Activated T-helper 1 cell treated with anti-CD3 and anti-CD28 coated beads, Interleukin-12 subunit alpha, Interleukin-12 subunit beta, Interleukin-2, Interleukin-4 antibody, amounts not matched to agents 30 ng/mL and 10 ng/mL and 1 ng/mL, durations not matched to agents 14 hours and 24 hours and 36 hours (primary cell): Measurements from ENCODE around the gene INSYN2B. TPM values are rescaled to one million over a fixed set of nuclear protein-coding genes. Genes with fewer than 3 reads are reported as not detected.

Source experiments
- DNase-seq: peaks from one replicate; pipeline ENCODE4 v3.0.0; 2021; ENCODE audit warnings: low spot score
- H3K27ac Mint-ChIP-seq: one replicate; pipeline ENCODE4 v1.8.0; 2021; ENCODE audit warnings: mild to moderate bottlenecking, mixed read lengths
- H3K27me3 Mint-ChIP-seq: one replicate; pipeline ENCODE4 v1.8.0; 2022; ENCODE audit warnings: mild to moderate bottlenecking, moderate library complexity, mixed read lengths; ENCODE audit not compliant: insufficient read depth
- H3K36me3 Mint-ChIP-seq: one replicate; pipeline ENCODE4 v1.8.0; 2021; ENCODE audit warnings: low read depth, mixed read lengths
- H3K4me1 Mint-ChIP-seq: one replicate; pipeline ENCODE4 v1.8.0; 2021; ENCODE audit warnings: low read depth, mixed read lengths
- H3K4me3 Mint-ChIP-seq: one replicate; pipeline ENCODE4 v1.8.0; 2021; ENCODE audit warnings: mild to moderate bottlenecking, moderate library complexity, mixed read lengths
- H3K9me3 Mint-ChIP-seq: one replicate; pipeline ENCODE4 v1.8.0; 2021; ENCODE audit warnings: mixed read lengths
- intact Hi-C: fragments of 100-400 bp; cut with micrococcal nuclease; formaldehyde crosslinking; loops from one replicate; pipeline ENCODE4 v1.15.1; 2024
- total RNA-seq: library from RNA; stranded (reverse); gene quantifications from 2 replicates; pipeline ENCODE4 v1.2.3, GENCODE V29; 2022

Gene INSYN2B
- total RNA-seq, 1 donor from 2014 or later: not detected

- H3K9me3 Mint-ChIP-seq: no peaks in the 10 kb centered on the region
- no peaks in the 10 kb centered on the region for H3K27me3 Mint-ChIP-seq
- peaks cover 7% of the 10 kb centered on the region for H3K36me3 Mint-ChIP-seq
- intact Hi-C loops: no loop called here
- no peak for DNase-seq
- peaks cover 12% of the 10 kb centered on the region for H3K4me1 Mint-ChIP-seq
- H3K27ac Mint-ChIP-seq: no peak overlapping the region
- H3K4me3 Mint-ChIP-seq: no peak overlapping the region
These were observed 38.1 kb downstream of the INSYN2B start for GRCh38 chr5:169942181-169942580.

DNA sequence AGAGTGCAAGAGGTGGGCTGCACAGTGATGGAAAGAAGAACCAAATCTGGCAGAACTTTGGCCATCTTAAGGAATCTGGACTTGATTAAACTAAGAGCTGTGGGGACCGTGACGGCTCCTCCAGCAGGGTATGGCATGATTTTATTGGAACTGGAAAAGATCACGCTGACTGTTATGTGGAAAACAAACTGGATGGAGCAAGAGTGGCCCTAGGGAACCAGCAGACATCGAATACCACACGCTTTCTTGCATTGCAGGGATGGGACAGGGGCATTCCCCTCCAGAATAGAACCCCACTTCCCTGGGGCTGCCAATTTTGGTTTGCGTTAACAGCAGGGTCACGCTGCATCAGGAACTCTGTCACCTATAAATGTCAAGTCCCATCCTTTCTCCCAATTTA is 38.8 kb downstream of the INSYN2B start:
- intact Hi-C loops: no loop called here
- Mint-ChIP-seq H3K9me3 (no peaks in the 10 kb centered on the region), H3K4me3 (no peak overlapping the region)

DNA sequence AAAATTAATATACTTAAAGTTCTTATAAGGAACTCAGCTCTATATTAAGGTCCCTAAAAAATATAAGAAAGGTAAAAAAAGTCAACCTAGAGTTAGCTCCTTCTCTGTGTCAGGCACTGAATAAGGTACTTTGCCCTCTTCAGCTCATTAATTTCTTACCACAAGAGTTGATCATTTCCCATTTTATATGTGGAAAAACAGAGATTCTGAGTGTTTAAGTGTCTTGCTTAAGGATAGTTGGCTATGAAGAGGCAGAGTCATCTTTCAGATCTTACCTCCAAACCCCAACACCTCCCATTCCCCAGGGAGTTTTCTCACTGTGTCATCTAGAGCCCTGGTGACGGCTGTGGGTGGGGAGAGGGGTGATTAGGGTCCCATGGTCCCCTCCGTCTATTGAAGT is 40.6 kb downstream of the INSYN2B start:
- no peaks in the 10 kb centered on the region for H3K27me3 Mint-ChIP-seq
- intact Hi-C loops: no loop called here
- H3K4me3 Mint-ChIP-seq: no peak overlapping the region
- H3K27ac Mint-ChIP-seq: no peak overlapping the region
- no peaks in the 10 kb centered on the region for H3K9me3 Mint-ChIP-seq
- no peak for DNase-seq
- peaks cover 13% of the 10 kb centered on the region for H3K36me3 Mint-ChIP-seq
- H3K4me1 Mint-ChIP-seq: peaks cover 16% of the 10 kb centered on the region

More for the DNA sequence above, 38.8 kb downstream of the INSYN2B start:
- Mint-ChIP-seq H3K4me1 (peaks cover 12% of the 10 kb centered on the region), H3K27me3 (no peaks in the 10 kb centered on the region), H3K27ac (no peak overlapping the region), H3K36me3 (peaks cover 7% of the 10 kb centered on the region)
- DNase-seq: no peak

DNA sequence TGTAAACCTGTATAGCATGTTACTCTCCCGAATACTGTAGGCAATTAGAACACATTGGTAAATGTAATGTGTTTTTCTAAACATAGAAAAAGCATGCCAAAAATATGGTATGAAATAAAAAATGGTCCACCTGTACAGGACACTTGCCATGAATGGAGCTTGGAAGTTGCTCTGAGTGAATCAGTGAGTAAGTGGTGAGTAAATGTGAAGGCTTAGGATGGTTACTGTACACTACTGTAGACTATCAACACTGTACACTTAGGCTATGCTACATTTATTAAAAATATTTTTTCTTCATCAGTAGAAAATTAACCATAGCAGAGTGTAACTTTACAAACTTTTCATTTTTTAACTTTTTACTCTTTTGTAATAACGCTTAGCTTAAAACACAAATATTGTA is 41.9 kb downstream of the INSYN2B start:
- Mint-ChIP-seq H3K4me1 (peaks cover 22% of the 10 kb centered on the region), H3K9me3 (no peaks in the 10 kb centered on the region), H3K36me3 (peaks cover 15% of the 10 kb centered on the region), H3K27ac (no peak overlapping the region), H3K27me3 (no peaks in the 10 kb centered on the region), H3K4me3 (no peak overlapping the region)
- no peak for DNase-seq
- intact Hi-C loops: no loop called here

- intact Hi-C loops: no loop called here
- Mint-ChIP-seq H3K9me3 (no peaks in the 10 kb centered on the region), H3K27ac (no peak overlapping the region), H3K36me3 (peaks cover 17% of the 10 kb centered on the region), H3K4me1 (peaks cover 17% of the 10 kb centered on the region), H3K4me3 (no peak overlapping the region), H3K27me3 (no peaks in the 10 kb centered on the region)
- no peak for DNase-seq
These were observed 44.5 kb downstream of the INSYN2B start for GRCh38 chr5:169935762-169936161.

GRCh38 chr5:169934990-169935389 is 45.3 kb downstream of the INSYN2B start:
- Mint-ChIP-seq H3K27me3 (no peaks in the 10 kb centered on the region), H3K9me3 (no peaks in the 10 kb centered on the region), H3K36me3 (peaks cover 17% of the 10 kb centered on the region), H3K4me3 (no peak overlapping the region), H3K27ac (no peak overlapping the region), H3K4me1 (peaks cover 17% of the 10 kb centered on the region)
- no peak for DNase-seq
- intact Hi-C loops: no loop called here

- intact Hi-C loops: no loop called here
- Mint-ChIP-seq H3K4me1 (peaks cover 17% of the 10 kb centered on the region), H3K27me3 (no peaks in the 10 kb centered on the region), H3K9me3 (no peaks in the 10 kb centered on the region), H3K4me3 (no peak overlapping the region), H3K36me3 (peaks cover 21% of the 10 kb centered on the region), H3K27ac (no peak overlapping the region)
- no peak for DNase-seq
These were observed 46.7 kb downstream of the INSYN2B start for GRCh38 chr5:169933616-169934015.

GRCh38 chr5:169933127-169933526 is 47.2 kb downstream of the INSYN2B start:
- Mint-ChIP-seq H3K27me3 (no peaks in the 10 kb centered on the region), H3K36me3 (peaks cover 19% of the 10 kb centered on the region), H3K4me1 (peaks cover 17% of the 10 kb centered on the region), H3K9me3 (no peaks in the 10 kb centered on the region), H3K27ac (no peak overlapping the region), H3K4me3 (no peak overlapping the region)
- no peak for DNase-seq
- intact Hi-C loops: no loop called here

DNA sequence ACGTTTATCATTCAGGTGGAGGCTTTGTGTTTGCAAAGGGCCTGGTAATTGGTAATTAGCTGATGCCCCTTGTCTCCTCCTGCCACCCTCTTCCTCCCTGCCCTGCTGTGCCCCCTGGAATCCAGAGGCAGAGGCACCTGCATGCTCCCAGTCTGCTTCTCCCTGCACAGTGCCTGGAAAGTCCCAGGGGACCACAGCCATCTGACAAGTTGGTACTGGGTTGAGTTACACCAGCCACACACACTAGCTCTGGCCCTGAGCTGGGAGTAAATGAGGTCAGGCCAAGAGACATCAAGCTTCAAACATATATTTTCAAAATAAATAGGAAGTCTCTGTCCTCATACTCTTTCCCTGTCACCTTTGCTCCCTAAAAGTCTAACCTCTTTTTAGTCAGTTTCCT is 56.3 kb downstream of the INSYN2B start:
- DNase-seq: no peak
- H3K27ac Mint-ChIP-seq: no peak overlapping the region

GRCh38 chr5:169922474-169922873 is 57.8 kb downstream of the INSYN2B start:
- intact Hi-C loops: no loop called here
- no peak overlapping the region for H3K27ac Mint-ChIP-seq
- H3K4me3 Mint-ChIP-seq: no peak overlapping the region
- peaks cover 12% of the 10 kb centered on the region for H3K36me3 Mint-ChIP-seq
- peaks cover 18% of the 10 kb centered on the region for H3K4me1 Mint-ChIP-seq
- no peaks in the 10 kb centered on the region for H3K9me3 Mint-ChIP-seq
- DNase-seq: no peak
- H3K27me3 Mint-ChIP-seq: no peaks in the 10 kb centered on the region

More for the DNA sequence above, 56.3 kb downstream of the INSYN2B start:
- Mint-ChIP-seq H3K9me3 (no peaks in the 10 kb centered on the region), H3K4me1 (peaks cover 18% of the 10 kb centered on the region), H3K36me3 (peaks cover 15% of the 10 kb centered on the region), H3K4me3 (no peak overlapping the region), H3K27me3 (no peaks in the 10 kb centered on the region)
- intact Hi-C loops: no loop called here

- no peaks in the 10 kb centered on the region for H3K27me3 Mint-ChIP-seq
- H3K9me3 Mint-ChIP-seq: no peaks in the 10 kb centered on the region
- no peak for DNase-seq
- H3K36me3 Mint-ChIP-seq: peaks cover 12% of the 10 kb centered on the region
- intact Hi-C loops: no loop called here
- no peak overlapping the region for H3K4me3 Mint-ChIP-seq
- peaks cover 18% of the 10 kb centered on the region for H3K4me1 Mint-ChIP-seq
- H3K27ac Mint-ChIP-seq: no peak overlapping the region
These were observed 58.3 kb downstream of the INSYN2B start for GRCh38 chr5:169921949-169922348.

- H3K27me3 Mint-ChIP-seq: no peaks in the 10 kb centered on the region
- no peak for DNase-seq
- intact Hi-C loops: no loop called here
- no peak overlapping the region for H3K4me3 Mint-ChIP-seq
- no peaks in the 10 kb centered on the region for H3K9me3 Mint-ChIP-seq
- no peak overlapping the region for H3K27ac Mint-ChIP-seq
- H3K4me1 Mint-ChIP-seq: peaks cover 18% of the 10 kb centered on the region
- peaks cover 10% of the 10 kb centered on the region for H3K36me3 Mint-ChIP-seq
These were observed 58.9 kb downstream of the INSYN2B start for GRCh38 chr5:169921384-169921783.

GRCh38 chr5:169920474-169920873 is 59.8 kb downstream of the INSYN2B start:
- H3K27ac Mint-ChIP-seq: no peak overlapping the region
- peaks cover 18% of the 10 kb centered on the region for H3K4me1 Mint-ChIP-seq
- H3K36me3 Mint-ChIP-seq: peaks cover 13% of the 10 kb centered on the region
- H3K4me3 Mint-ChIP-seq: no peak overlapping the region
- DNase-seq: no peak
- H3K27me3 Mint-ChIP-seq: no peaks in the 10 kb centered on the region
- H3K9me3 Mint-ChIP-seq: no peaks in the 10 kb centered on the region
- intact Hi-C loops: no loop called here

DNA sequence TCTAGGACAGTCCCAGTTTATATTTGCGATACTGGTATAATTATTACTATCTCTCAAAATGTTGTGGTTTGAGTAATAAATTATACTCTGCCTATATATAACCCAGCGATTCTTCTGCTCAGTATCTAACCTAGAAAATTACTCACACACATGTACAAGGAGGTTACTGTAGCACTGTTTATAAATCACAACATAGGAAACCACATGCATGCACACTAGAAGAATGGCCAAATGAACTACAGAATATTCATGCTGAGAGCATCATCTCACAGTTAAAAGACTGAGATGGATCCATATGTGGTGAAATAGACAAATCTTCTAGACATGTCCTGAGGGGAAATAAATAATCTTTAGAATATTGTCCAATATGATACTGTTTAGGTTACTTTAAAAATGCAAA is 62.1 kb downstream of the INSYN2B start:
- Mint-ChIP-seq H3K27me3 (no peaks in the 10 kb centered on the region), H3K27ac (no peak overlapping the region)
- intact Hi-C loops: no loop called here

More for the DNA sequence above, 62.1 kb downstream of the INSYN2B start:
- Mint-ChIP-seq H3K36me3 (peaks cover 20% of the 10 kb centered on the region), H3K4me1 (no peaks in the 10 kb centered on the region), H3K4me3 (no peak overlapping the region), H3K9me3 (no peaks in the 10 kb centered on the region)
- no peak for DNase-seq
